Stimulated activated CD4-positive, alpha-beta T cell treated with anti-CD3 and anti-CD28 coated beads, Interleukin-4, amount 100 ng/mL, for 4 hours (primary cell): ENCODE measurements around the gene SND1.
"Not testable (repeated sequence)": the region's sequence is repeated elsewhere in the genome, so short reads cannot be mapped to it uniquely, and the experiment has no call there.

Experiments
- DNase-seq, 2 experiments: peaks; one replicate each; pipeline ENCODE4 v3.0.0-alpha.2; 2020

Gene SND1

DNA sequence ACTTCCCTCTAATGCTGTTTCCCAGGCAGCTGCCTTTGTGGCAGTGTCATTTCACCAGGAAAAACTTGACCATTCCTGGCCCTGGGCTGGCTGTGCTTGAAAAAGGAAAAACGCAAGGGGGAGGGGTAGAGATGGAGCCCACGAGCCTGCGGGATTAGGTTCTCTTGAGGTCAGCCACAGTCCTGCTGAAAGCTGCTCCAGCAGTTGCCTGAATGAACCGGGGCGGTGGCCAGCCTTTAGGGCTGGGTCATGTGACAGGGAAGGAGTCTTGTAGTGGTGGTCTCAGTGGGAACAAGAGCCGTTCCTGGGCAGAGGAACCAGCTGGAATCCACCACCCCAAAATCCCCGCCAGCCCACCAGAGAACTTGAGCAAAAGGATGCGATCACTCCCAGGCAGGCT, 430.4 kb downstream of the SND1 start:
- no peak for DNase-seq

DNA sequence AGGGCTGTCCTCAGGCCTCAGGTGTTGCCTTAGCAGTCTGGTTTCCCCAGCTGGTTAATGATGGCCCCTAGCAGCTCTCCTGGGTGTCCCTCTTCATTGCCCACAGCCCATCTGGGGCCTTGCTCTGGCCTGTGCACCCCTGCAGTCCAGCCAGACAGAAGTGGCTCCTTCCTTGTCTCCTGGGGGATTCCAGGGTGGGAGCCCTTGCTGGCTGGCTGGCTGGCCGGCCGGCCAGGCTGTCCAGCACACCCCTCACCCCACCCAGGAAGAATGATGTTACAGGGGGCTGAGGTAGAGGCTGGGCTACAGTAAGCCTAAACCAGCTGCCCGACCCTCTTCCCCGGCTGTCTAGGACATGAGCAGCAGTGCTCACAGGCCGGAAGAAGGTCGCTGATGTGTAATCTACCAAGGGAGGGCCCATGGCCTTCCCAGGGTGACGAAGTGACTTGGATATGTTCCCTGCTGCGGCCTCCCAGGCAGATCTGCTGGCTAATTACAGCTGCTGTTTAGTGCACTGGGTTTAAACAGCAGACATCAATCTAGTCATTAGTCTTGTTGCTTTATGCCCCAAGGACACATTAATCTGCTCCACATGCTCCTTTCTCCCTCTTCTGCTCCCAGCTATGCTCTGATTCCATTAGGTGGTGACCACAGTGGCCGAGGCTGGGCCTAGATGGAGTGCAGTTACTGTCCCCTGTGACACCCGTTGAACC, 433.1 kb downstream of the SND1 start:
- DNase-seq = no peak

DNA sequence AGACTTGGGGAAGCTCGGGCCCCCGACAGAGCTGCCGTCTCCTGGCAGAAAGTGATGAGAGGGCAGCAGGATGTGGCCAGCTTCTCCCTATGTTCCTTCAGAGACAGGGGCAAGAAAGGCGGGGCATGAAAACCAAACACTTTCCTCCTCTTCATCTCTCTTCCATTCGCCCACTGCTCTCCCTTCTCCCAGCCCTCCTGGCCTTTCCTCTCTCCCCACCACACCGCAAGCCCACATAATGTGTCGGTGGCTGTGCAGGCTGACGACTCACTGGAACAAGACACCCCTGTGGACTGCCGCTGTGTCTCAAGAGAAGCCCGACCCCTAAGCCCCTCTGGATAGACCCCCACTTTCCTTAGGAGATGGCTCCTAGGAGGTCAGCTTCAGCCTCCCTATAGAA, 438.5 kb downstream of the SND1 start:
- DNase-seq = no peak

DNA sequence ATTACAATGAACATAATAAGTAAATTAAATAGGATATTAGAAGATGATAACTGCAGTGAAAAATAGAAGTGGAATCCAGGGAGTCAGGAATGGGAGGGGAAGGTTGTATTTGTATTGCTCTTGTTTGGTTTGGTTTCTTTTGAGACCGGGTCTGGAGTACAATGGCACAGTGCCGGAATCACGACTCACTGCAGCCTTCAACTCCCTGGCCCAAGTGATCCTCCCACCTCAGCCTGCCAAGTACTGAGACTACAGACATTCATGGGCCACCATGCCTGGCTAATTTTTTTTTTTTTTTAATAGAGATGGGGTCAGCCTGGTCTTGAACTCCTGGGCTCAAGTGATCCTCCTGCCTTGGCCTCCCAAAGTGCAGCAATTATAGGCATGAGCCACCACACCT, 439.1 kb downstream of the SND1 start:
- DNase-seq = no peak

DNA sequence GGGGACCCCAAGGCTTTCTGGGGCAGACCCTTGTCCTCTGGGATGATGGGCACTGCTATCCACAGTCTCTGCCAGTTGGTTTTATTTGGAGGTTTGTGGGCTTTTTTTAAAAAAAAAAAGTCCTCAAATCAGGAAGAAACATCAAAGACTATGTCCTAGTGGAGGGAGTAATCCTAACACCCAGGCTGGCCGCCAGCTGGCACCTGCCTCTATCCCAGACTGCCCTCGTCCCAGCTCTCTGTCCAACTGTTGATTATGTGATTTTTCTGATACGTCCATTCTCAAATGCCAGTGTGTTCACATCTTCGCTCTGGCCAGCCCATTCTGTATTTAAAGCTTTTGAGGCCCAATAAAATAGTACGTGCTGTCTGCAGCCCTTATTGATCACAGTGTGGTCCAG, 440.2 kb downstream of the SND1 start:
- no peak for DNase-seq

DNA sequence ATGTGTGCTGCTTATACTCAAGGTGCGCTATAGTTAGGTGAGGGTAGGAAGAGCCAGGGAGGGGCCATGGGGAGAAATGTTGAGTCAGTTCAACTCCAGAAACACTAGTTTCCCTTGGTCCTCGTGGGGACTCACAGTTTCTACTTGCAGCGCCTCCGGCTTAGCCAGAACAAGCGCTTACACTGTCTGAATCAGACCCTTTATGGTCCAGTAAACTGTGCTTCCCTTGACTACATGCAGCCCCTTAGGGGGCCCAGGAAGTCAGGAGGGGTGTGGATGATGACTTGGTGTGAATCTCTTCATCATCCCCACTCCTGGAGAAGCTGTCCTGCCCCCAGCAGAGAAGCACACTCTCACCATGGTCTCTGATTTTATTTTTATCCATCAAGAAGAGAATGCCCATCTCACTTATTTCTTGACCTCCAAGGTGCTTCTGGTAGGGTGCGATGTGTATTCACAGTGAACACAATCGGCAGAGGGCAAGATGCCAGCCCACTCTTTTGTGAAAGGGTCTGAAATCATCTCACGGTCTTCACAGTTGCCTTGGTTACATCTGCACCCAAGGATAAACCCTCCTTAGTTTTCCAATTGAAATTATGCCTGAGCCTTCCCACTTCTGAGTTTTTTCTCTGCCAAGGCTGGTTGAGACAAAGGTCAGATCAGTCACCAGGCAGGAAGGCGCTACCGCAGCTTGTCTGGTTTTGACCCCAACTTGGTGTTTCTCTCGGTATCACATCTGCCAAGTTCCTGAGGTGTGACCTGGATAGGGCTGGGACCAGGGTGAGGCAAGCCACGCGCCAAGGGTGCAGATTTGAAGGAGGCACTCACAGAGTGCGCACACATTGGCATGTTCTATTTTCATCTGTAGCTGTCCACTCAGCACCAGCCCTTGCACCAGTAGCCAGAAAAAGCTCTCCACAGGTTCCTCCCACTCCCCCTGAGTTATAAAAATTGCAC, 441.9 kb downstream of the SND1 start:
- DNase-seq = no peak

- no peak for DNase-seq
These were observed 442.7 kb downstream of the SND1 start for GRCh38 chr7:128094686-128095085.

- DNase-seq = no peak
These were observed 445.3 kb downstream of the SND1 start for GRCh38 chr7:128097211-128097731.

GRCh38 chr7:128098629-128099028, 446.6 kb downstream of the SND1 start:
- DNase-seq = no peak

GRCh38 chr7:128099204-128099671, 447.2 kb downstream of the SND1 start:
- DNase-seq = no peak

GRCh38 chr7:128100225-128100948, 448.4 kb downstream of the SND1 start:
- DNase-seq = no peak

DNA sequence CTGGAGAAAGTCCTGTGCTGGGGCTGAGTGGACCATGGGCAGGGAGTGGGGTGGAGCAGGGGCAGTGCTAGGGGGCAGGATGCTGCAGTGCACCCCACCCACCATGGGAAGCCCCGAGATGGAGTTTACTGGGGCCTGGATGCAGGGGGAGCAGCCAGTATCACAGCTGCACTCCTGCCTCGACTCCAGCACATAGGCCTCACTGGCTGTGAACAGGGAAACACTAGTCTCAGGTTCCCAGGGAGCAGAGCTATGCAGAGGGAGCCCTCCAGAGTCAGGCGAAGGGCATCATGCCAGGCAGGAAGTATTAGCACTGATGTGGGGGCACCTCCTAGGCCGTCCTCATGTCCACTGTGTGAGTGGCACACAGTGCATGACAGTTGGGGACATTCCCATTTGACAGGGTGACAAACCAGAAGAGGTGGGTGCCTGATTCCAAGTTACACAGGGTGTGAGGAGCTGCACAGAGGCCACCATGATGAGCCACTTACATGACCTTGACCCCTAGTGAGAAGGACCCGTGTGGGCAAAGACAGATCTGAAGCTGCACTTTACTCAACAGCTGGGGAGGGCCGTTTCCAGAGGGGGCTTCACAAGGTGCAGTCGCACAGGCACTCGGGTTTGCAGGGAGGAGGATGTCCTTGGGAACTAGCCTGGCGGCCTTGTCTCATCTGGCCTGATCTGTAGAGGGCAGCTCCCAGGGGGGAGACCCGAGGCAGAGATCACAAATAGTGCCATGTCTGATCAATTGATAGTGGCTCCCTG, 449.1 kb downstream of the SND1 start:
- DNase-seq = no peak

GRCh38 chr7:128102490-128103291, 450.7 kb downstream of the SND1 start:
- DNase-seq = no peak

DNA sequence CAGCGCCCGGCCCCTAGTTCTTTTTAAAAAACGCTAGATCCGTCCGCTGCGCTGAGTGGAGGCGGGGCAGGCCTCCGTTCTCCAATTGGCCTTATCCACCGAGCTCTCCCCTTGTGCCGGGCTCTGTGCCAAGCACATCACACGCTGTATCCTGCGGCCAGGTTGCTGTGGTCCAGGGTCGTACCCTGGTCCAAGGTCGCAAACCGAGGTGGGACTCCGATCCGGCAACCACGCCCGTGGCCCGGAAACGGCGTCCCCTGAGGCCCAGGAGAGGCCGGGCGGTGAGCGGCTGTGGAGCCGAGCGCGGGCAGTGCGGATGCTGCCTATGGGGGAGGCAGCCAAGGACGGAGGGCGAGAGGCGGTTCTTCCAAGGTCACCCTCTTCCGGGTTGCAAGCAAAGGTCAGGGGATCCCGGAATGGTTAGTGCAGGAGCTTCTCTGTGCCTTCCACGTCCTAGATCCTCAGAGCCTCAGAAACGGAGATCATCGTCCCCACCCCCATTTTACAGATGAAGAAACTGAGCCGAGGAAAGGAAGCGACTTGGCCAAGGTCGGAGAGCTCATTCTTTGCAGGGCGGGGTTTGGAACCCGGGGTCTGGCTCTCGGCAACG, 451.6 kb downstream of the SND1 start:
- peak in 1 of 2 experiments; percentile 16 for DNase-seq

GRCh38 chr7:128104108-128104742, 452.2 kb downstream of the SND1 start:
- no peak for DNase-seq

GRCh38 chr7:128105228-128106022, 453.4 kb downstream of the SND1 start:
- no peak for DNase-seq

- no peak for DNase-seq
These were observed 454.8 kb downstream of the SND1 start for GRCh38 chr7:128106821-128107220.

GRCh38 chr7:128107516-128107915, 455.5 kb downstream of the SND1 start:
- not testable (repeated sequence) for DNase-seq

GRCh38 chr7:128108129-128108528, 456.1 kb downstream of the SND1 start:
- DNase-seq = no peak
